B cell (primary cell): ENCODE data around the gene AGAP1. TPM values are rescaled to one million over a fixed set of nuclear protein-coding genes. Genes with fewer than 3 reads are reported as not detected.

Source experiments
- ATAC-seq: fragments of 200-7000 bp; cut with Tn5 transposase; one replicate; pipeline ENCODE4 v1.10.0; 2021; ENCODE audit warnings: low read depth, mild to moderate bottlenecking, moderate number of reproducible peaks, moderate library complexity
- CTCF ChIA-PET: fragments of 350-600 bp; sonication (Branson Sonifier 250); formaldehyde crosslinking; loops from one replicate; lab custom pipeline; 2021; ENCODE audit warnings: antibody characterized with exemption, inconsistent platforms; lab: Charles Lee
- POLR2A ChIA-PET: fragments of 350-600 bp; sonication (Branson Sonifier 250); formaldehyde crosslinking; loops from one replicate; lab custom pipeline; 2021; ENCODE audit warnings: antibody characterized with exemption; lab: Charles Lee
- DNase-seq: peaks from one replicate; pipeline ENCODE4 v3.0.0; 2013
- H2AFZ ChIP-seq: 2 replicates; pipeline ENCODE4 v1.6.1; 2012; ENCODE audit warnings: mild to moderate bottlenecking, low read depth, low read length; ENCODE audit not compliant: insufficient read depth, poor library complexity, severe bottlenecking
- H3K27ac ChIP-seq, 2 donors: 1 replicate in 1 of 2; 2 replicates in 1 of 2; pipeline ENCODE4 v1.5.1; 2012 to 2013; ENCODE audit warnings: low read length in 2 of 2, mild to moderate bottlenecking in 2 of 2, moderate library complexity in 1 of 2
- H3K27me3 ChIP-seq, 4 experiments: fragments of 200-600 bp in 1 of 4; sonication (generic) in 1 of 4; replicated peaks in 1 of 4; 1 replicate in 2 of 4; 2 replicates in 2 of 4; pipeline versions ENCODE4 v1.6.1 to v1.7.0; 2013 to 2016; ENCODE audit warnings: low read length in 3 of 4, mild to moderate bottlenecking in 2 of 4, mixed read lengths in 1 of 4, moderate library complexity in 1 of 4; ENCODE audit not compliant: insufficient read depth in 4 of 4, control insufficient read depth in 3 of 4; ENCODE audit errors: control extremely low read depth in 1 of 4
- H3K36me3 ChIP-seq, 2 experiments: replicated peaks in 1 of 2; 1 replicate in 1 of 2; 2 replicates in 1 of 2; pipeline versions ENCODE4 v1.6.1 to v1.7.1; 2013; ENCODE audit warnings: low read length in 1 of 2; ENCODE audit not compliant: insufficient read depth in 2 of 2, control insufficient read depth in 1 of 2; ENCODE audit errors: control extremely low read depth in 1 of 2, extremely low read depth in 1 of 2
- H3K4me1 ChIP-seq, 2 donors: fragments of 200-600 bp in 1 of 2; sonication (generic) in 1 of 2; 1 replicate in 1 of 2; 2 replicates in 1 of 2; pipeline versions ENCODE4 v1.5.1 to v1.6.1; 2013 to 2017; ENCODE audit warnings: low read length in 2 of 2; ENCODE audit not compliant: control insufficient read depth in 2 of 2, insufficient read depth in 2 of 2
- H3K4me2 ChIP-seq: replicated peaks from 2 replicates; pipeline ENCODE3; 2012; ENCODE audit warnings: mild to moderate bottlenecking, low read depth, low read length; ENCODE audit not compliant: poor library complexity, severe bottlenecking
- H3K4me3 ChIP-seq, 5 experiments: fragments of 200-600 bp in 1 of 5; sonication (generic) in 1 of 5; 1 replicate in 3 of 5; 2 replicates in 2 of 5; pipeline versions ENCODE4 v1.5.1 to v1.7.0; 2011 to 2016; ENCODE audit warnings: low read length in 4 of 5, mild to moderate bottlenecking in 4 of 5, low read depth in 2 of 5, control low read depth in 1 of 5, moderate library complexity in 1 of 5; ENCODE audit not compliant: insufficient read depth in 1 of 5; ENCODE audit errors: control extremely low read depth in 1 of 5, extremely low read depth in 1 of 5
- H3K79me2 ChIP-seq: fragments of 200-600 bp; sonication (generic); one replicate; pipeline ENCODE4 v1.6.0; 2016; ENCODE audit warnings: low read length; ENCODE audit not compliant: control insufficient read depth, insufficient read depth
- H3K9ac ChIP-seq: fragments of 200-600 bp; sonication (generic); 2 replicates; pipeline ENCODE4 v1.6.1; 2017; ENCODE audit warnings: mild to moderate bottlenecking, low read length, moderate library complexity
- H3K9me3 ChIP-seq, 3 donors: one replicate each; pipeline versions ENCODE4 v1.6.1 to v1.7.1; 2013; ENCODE audit warnings: low read length in 2 of 3; ENCODE audit not compliant: control insufficient read depth in 2 of 3, insufficient read depth in 1 of 3; ENCODE audit errors: control extremely low read depth in 1 of 3
- H4K20me1 ChIP-seq: 2 replicates; pipeline ENCODE4 v1.6.0; 2012; ENCODE audit warnings: mild to moderate bottlenecking, low read length; ENCODE audit not compliant: insufficient read depth, control insufficient read depth, poor library complexity, severe bottlenecking
- H3K27ac Mint-ChIP-seq: one replicate; pipeline ENCODE4 v1.8.0; 2021; ENCODE audit warnings: mixed read lengths
- H3K27me3 Mint-ChIP-seq: one replicate; pipeline ENCODE4 v1.8.0; 2021; ENCODE audit warnings: mixed read lengths
- H3K4me1 Mint-ChIP-seq: one replicate; pipeline ENCODE4 v1.8.0; 2021; ENCODE audit warnings: mixed read lengths
- H3K4me3 Mint-ChIP-seq: one replicate; pipeline ENCODE4 v1.8.0; 2021; ENCODE audit warnings: mixed read lengths
- H3K9me3 Mint-ChIP-seq: one replicate; pipeline ENCODE4 v1.8.0; 2022; ENCODE audit warnings: mixed read lengths; ENCODE audit not compliant: insufficient read depth
- CTCF ChIP-seq: fragments of 200-600 bp; IDR thresholded peaks from one replicate; pipeline ENCODE4 v1.8.0; 2022; ENCODE audit warnings: antibody characterized with exemption, mild to moderate bottlenecking
- EZH2 ChIP-seq: IDR thresholded peaks from 2 replicates; pipeline ENCODE4 v1.6.1; 2012; ENCODE audit warnings: borderline replicate concordance, low read depth, mild to moderate bottlenecking, moderate library complexity, low read length; ENCODE audit not compliant: insufficient read depth, poor library complexity, severe bottlenecking
- WGBS: methylation state at CpG from one replicate; pipeline ENCODE4 v1.1.5; 2013; ENCODE audit warnings: missing lambda C conversion rate; ENCODE audit not compliant: insufficient coverage; 5-methylcytosine and 5-hydroxymethylcytosine counted together
- intact Hi-C: fragments of 100-400 bp; cut with micrococcal nuclease; formaldehyde crosslinking; loops from one replicate; pipeline ENCODE4 v1.10.0; 2022
- polyA plus RNA-seq: library from polyadenylated mRNA; depleted of rRNA; stranded (reverse); fragments of >200 nt; gene quantifications from 2 replicates; pipeline ENCODE4 v1.2.3, GENCODE V29; 2012
- total RNA-seq, 2 donors: library from RNA; stranded (reverse); fragments of 120-200 nt in 1 of 2; gene quantifications; 1 replicate in 1 of 2; 2 replicates in 1 of 2; pipeline versions ENCODE4 v1.2.3 to v1.2.4, GENCODE V29; 2013 to 2022

Gene AGAP1
- total and polyA plus RNA-seq, 2 donors (not counting 1 experiment from before 2014, with no cell fraction given) = 0.01 TPM; not detected in 1

DNA sequence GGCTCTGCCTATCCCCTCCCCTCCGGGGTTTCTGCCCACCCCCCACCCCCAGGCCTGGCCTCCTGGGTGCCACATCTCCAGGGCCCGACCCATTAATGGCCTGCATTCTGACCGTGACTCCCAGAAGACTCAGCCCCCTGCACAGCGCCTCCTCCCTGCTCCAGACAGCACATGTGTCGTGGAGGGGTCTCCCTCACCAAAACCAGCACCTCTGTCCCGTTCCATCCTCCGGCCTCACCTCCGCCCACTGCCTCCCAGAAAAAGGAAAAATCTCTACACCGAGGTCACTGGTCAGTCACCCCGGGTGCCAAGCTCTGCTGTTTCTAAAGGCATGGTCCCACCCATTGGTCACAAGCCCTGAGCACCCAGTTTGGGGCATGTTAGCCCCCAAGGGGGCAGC is 609.1 kb downstream of the AGAP1 start:
- TF ChIP-seq EZH2 = no peak
- no peak for TF ChIP-seq CTCF
- no peaks in the 10 kb centered on the region for H3K4me1 Mint-ChIP-seq
- Histone ChIP-seq H3K27ac (no peak overlapping the region), H3K4me3 (no peak overlapping the region), H3K9me3 (peaks cover 0 to 7% (median 0%) of the 10 kb centered on the region in 3 donors), H3K36me3 (no peaks in the 10 kb centered on the region), H3K27me3 (no peaks in the 10 kb centered on the region), H3K79me2 (no peaks in the 10 kb centered on the region), H3K4me2 (no peak overlapping the region), H3K4me1 (no peaks in the 10 kb centered on the region), H4K20me1 (no peaks in the 10 kb centered on the region), H3K9ac (no peak overlapping the region), H2AFZ (no peak overlapping the region)
- ATAC-seq = no peak
- H3K4me3 Mint-ChIP-seq = no peak overlapping the region
- no peaks in the 10 kb centered on the region for H3K9me3 Mint-ChIP-seq
- no peaks in the 10 kb centered on the region for H3K27me3 Mint-ChIP-seq
- 92% methylated on average over 5 of the region's 10 CpGs for WGBS
- no peak for DNase-seq
- intact Hi-C loops = no loop called here
- ChIA-PET POLR2A (no interaction called here), CTCF (no interaction called here)
- no peak overlapping the region for H3K27ac Mint-ChIP-seq

- no peaks in the 10 kb centered on the region for H3K79me2 ChIP-seq
- no peak for ATAC-seq
These were observed 610.1 kb downstream of the AGAP1 start for GRCh38 chr2:236103981-236104380.

More at GRCh38 chr2:236103981-236104380, 610.1 kb downstream of the AGAP1 start:
- H3K27ac Mint-ChIP-seq = no peak overlapping the region
- no peak overlapping the region for H3K9ac ChIP-seq
- no peak for TF ChIP-seq EZH2
- no peak for TF ChIP-seq CTCF
- no peak overlapping the region for H2AFZ ChIP-seq
- intact Hi-C loops = no loop called here
- H3K27ac ChIP-seq = no peak overlapping the region
- H3K4me1 ChIP-seq = no peaks in the 10 kb centered on the region
- no peak for DNase-seq
- no peaks in the 10 kb centered on the region for H3K4me1 Mint-ChIP-seq
- no peaks in the 10 kb centered on the region for H3K36me3 ChIP-seq
- H4K20me1 ChIP-seq = no peaks in the 10 kb centered on the region
- 97% methylated on average over 9 of the region's 9 CpGs for WGBS
- H3K4me2 ChIP-seq = no peak overlapping the region
- ChIA-PET CTCF (no interaction called here), POLR2A (no interaction called here)
- H3K4me3 Mint-ChIP-seq = no peak overlapping the region
- H3K4me3 ChIP-seq = no peak overlapping the region
- peaks cover 0 to 9% (median 0%) of the 10 kb centered on the region in 3 donors for H3K9me3 ChIP-seq
- peaks cover 0 to 4% (median 0%) of the 10 kb centered on the region in 4 experiments for H3K27me3 ChIP-seq
- no peaks in the 10 kb centered on the region for H3K9me3 Mint-ChIP-seq
- H3K27me3 Mint-ChIP-seq = peaks cover 8% of the 10 kb centered on the region
